Cerebellar nuclear complex (tissue), 1 donor: ENCODE measurements around the gene ZNF416.

Experiments
- DNase-seq, 2 experiments: peaks; one replicate each; lab custom pipeline; 2025; lab: John Stamatoyannopoulos, UW

ZNF416 gene

DNA sequence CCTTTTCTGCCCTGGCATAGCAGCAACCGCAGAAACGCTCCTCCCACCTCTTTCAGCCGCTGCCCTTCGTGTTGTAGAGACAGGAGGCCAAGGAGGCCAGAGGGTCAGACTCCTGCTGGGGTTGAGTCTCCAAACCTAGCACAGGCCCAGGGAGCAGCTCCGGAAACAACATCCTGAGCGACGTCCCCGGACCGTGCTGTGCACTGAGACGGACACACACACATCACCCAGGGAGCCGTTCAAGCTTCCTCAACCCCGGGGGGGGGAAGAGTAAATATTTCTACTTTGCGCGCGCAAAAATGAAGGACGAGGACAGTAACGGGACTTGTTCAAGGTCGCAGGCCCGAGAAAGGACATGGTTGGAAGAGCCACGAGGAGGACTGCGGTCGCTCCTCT, 19.7 kb downstream of the ZNF416 start:
- no peak for DNase-seq

DNA sequence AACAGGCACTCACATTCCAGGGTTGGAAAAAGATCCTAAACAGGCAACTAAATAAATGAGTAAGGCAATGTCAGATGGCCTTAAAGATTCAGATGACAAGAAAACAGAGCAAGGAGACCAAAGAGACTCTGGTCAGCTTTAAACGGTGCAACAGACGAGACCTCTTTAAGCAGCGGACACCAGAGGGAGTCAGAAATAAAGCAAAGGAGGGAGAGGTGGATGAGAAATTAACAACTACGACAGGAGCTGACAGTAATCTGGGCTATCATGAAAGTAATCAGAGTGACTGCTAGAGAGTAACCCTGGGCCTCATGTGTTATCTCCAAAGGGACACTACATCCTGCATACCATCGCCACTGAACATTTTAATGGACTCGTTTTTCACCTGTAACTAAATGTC, 20.2 kb downstream of the ZNF416 start:
- DNase-seq = no peak

DNA sequence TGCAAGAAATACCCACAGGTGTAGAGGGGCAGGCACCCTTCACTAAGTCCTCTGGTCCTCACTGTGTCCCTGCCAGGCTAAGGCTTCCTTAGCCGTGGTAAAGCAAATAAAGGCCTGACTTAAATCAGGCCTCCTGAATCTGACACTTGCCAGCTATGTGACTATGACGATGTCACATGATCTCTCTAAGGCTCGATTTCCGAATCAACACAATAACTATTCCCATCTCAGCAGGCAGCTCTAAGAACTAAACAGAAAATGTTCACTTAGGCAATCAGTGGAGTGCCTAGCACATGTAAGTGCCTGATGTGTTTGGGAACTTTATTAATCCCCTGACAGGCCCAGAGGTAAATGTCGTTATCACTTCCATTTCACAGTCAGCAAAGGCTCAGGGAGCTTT, 21.1 kb downstream of the ZNF416 start:
- no peak for DNase-seq

GRCh38 chr19:57552432-57552831, 26.3 kb downstream of the ZNF416 start:
- DNase-seq = no peak

DNA sequence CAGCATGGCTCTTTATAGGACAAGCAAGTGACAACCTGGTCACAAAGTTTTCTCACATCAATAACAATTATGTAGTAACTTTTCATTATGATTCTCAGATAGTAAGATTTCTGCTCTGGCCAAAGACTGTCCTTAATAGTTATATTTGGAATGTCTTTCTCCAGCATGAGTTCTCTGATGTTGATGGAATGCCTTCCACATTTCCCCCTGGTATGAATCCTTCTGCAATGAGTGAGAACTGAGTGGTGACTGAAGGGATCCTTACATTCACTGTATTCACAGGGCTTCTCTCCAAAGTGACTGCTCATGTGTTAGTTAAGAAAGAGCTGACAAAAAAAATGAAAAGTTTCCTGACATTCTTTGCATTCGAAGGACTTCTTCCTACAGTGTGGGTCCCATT, 32.2 kb downstream of the ZNF416 start:
- DNase-seq = no peak

DNA sequence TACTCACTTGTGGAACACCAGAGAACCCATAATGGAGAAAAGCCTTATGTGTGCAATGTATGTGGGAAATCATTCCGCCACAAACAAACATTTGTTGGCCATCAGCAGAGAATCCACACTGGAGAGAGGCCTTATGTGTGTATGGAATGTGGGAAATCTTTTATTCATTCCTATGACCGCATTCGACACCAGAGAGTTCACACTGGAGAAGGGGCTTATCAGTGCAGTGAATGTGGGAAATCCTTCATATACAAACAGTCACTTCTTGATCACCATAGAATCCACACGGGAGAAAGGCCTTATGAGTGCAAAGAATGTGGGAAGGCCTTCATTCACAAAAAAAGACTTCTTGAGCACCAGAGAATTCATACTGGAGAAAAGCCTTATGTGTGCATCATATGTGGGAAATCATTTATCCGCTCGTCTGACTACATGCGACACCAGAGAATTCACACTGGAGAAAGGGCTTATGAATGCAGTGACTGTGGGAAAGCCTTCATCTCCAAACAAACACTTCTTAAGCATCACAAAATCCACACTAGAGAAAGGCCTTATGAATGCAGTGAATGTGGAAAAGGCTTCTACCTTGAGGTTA, 40.7 kb downstream of the ZNF416 start:
- DNase-seq = no peak

DNA sequence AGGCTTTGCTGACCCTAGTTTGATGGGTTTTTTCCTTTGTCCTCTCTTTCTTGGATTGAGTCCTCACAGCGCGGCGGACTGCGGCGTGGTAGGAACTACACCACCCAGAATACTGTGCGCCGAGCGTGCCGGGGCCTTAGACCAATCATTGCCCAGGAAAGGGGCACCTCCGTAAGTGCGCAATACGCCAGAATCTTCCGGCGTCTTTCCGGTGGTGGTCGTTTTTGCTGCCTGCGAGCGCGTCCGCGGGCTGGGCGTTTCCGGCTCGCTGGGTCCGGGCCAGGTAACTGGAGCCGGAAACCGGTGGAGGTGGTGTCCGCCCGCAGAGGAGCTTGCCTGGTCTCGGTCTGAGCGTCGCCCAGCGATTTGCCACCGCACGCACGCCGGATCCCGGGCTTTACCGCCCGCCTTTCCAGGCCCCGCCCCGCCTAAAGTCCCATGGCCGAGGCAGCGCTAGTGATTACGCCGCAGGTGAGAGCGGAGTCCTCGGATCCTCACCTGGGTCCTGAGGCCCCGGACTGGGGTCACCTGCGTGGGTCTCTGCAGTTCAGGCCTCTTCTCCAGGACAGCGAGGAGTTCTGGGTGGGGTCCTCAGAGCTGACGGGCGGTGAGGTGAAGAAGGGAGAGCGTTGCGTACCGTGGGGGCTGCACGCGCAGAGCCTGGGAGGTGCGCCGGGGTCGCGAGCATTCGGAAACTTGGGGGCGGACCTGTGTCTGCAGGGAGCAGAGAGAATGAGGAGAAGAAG, 51.4 kb downstream of the ZNF416 start, which contains the start of gene ZNF549:
TSS of gene ZNF549 (plus strand) at position 221 of the 746 bp plus-strand sequence. CDS start at position 439, 218 bp downstream.
- peak; percentile 36 to 86 for DNase-seq
